AG09319 (cell line): Measurements from ENCODE around the gene SH3BGRL3.

ENCODE experiments used
- DNase-seq: peaks from one replicate; pipeline ENCODE4 v3.0.0-alpha.2; 2010; ENCODE audit warnings: low read depth; ENCODE audit errors: extremely low read depth
- TF ChIP-seq, protein P1 (sequence below): IDR thresholded peaks from 2 replicates; pipeline ENCODE4 v1.5.1; 2011; ENCODE audit warnings: low read depth, mild to moderate bottlenecking, inconsistent platforms, low read length, moderate library complexity

SH3BGRL3 gene

DNA sequence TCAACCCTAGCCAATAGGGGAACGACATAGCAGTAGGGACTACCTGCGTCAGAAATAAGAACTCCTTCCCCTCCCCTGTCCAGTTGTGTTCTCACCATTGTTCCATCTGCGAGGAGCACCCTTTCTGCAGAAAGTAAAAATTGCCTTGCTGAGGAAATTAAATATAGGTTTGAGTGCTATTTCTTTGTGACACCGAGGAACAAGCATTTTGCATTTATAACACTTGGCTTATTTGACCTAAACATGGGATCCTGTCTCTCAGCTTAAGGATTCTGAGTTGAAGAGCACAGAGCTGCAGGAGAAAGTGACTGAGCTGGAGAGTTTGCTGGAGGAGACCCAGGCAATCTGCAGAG lies 10.7 kb upstream of the SH3BGRL3 start:
- TF ChIP-seq, protein P1, sequence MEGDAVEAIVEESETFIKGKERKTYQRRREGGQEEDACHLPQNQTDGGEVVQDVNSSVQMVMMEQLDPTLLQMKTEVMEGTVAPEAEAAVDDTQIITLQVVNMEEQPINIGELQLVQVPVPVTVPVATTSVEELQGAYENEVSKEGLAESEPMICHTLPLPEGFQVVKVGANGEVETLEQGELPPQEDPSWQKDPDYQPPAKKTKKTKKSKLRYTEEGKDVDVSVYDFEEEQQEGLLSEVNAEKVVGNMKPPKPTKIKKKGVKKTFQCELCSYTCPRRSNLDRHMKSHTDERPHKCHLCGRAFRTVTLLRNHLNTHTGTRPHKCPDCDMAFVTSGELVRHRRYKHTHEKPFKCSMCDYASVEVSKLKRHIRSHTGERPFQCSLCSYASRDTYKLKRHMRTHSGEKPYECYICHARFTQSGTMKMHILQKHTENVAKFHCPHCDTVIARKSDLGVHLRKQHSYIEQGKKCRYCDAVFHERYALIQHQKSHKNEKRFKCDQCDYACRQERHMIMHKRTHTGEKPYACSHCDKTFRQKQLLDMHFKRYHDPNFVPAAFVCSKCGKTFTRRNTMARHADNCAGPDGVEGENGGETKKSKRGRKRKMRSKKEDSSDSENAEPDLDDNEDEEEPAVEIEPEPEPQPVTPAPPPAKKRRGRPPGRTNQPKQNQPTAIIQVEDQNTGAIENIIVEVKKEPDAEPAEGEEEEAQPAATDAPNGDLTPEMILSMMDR, result no peak
- DNase-seq, result no peak

DNA sequence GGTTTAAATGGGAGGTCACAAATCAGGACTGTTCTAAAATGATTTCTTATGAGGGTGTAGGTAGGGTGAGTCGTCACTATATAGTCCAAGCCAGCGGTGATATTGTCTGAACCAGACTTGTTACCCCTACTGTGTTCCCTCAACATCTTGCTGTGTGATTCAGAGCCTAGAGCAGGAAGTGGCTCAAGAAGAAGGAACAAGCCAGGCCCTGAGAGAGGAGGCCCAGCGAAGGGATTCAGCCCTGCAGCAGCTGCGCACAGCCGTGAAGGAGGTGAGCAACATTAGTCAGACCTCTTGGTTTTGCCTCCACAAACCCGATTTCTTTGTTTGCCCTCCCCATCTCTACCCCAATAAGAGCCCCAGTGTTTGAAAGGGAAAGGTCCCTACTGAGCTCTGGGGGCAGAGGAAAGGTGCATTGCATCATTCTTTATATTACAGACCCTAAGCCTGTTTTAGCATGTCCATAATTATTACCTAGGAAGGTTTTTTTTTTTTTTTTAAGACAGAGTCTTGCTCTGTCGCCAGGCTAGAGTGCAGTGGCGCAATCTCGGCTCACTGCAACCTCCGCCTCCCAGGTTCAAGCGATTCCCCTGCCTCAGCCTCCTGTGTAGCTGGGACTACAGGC lies 5.0 kb upstream of the SH3BGRL3 start:
- no peak for DNase-seq

DNA sequence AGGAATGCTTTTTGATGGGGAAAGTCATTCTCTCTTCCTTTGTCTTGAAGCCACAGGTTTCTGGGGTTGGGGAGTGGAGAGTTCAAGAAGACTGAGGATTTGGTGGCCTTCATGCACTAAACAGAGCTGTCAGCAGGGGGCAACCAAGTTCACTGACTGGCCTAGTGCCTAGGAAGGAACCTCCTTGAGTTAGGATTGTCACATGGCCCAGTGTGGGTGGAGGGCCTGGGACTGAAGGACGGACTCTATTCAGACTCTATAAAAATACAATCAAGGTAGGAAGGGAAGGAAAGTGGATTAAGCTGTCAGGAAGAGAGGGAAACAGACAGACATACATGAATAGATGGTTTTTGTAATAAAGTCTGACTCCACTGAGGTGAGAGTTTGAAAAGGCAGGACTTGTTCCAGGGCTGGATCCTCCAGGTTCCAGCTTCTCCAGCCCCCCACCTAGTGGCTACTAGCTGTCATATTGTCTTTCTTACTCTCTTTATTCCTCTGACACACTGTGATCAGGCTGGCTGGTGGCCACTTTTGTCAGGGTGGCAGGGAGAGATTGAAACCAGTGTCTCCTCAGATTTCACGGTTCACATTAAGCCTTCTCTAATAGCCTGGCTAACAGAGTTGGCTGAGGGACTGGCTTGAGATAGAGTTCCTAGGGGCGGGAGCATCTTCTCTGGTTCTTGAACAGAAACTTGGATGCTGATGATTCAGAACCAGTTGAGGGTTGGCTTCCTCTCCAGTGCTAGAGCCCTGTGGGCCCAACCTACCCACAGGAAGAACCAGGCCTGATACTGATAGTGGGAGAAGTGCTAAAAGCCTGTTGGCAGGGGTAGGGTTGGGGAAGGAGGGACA lies 4.1 kb upstream of the SH3BGRL3 start:
- DNase-seq, result peak; percentile 84
- TF ChIP-seq, protein P1, result peak; percentile 71

More for the DNA sequence above, 5.0 kb upstream of the SH3BGRL3 start:
- TF ChIP-seq, protein P1, result no peak

DNA sequence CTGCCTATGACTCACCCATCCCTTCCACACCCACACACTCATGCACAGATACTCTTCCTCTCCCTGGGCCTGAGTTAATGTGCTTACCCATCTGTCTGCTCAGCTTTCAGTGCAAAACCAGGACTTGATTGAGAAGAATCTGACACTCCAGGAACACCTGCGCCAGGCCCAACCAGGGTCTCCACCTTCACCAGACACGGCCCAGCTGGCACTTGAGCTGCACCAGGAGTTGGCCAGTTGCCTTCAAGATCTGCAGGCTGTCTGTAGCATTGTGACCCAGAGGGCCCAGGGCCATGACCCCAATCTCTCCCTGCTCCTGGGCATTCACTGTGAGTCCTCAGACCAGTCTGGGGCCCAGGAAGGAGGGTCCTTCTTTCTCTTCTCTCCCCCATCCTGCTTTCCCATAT lies 3.5 kb upstream of the SH3BGRL3 start:
- no peak for DNase-seq
- TF ChIP-seq, protein P1, result no peak

DNA sequence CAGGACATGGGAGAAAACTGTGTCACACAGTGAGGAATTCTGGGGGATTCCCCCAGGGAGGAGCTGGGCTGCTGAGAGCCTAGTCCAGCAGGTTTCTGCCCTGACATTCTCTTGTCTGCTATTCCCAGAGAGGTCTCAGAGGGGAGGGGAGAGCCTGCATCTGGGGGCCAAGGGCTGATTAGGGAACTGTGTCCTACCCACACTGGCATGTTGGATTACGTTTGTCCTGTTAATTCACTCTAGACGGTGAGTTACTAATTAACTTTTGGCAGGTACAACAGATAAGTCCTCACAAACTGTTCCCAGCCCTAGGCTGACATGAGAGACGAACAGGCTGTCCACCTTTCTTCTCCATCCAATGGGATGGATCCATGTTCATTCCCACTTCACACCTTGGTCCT lies 2.6 kb upstream of the SH3BGRL3 start:
- DNase-seq, result no peak
- TF ChIP-seq, protein P1, result no peak

DNA sequence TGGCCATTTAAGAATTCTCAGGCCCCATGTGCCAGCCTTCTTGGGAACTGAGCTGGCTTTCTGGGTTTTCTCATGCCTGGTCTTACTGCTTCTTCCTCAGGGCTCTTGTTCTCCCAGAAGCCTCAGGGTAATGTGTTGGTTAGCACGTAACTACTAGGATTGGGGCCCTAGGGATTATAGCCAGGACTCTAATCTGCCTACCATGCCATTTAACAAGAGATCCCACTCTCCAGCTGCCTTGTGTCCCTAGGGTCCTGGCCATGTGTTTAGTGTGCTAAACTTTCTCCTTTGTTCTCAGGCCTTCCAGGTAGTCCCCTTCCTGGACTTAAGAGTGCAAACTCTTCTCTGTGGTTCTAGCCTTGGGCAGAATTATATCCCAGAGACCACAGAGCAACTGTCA lies 2.2 kb upstream of the SH3BGRL3 start:
- TF ChIP-seq, protein P1, result no peak
- DNase-seq, result no peak

DNA sequence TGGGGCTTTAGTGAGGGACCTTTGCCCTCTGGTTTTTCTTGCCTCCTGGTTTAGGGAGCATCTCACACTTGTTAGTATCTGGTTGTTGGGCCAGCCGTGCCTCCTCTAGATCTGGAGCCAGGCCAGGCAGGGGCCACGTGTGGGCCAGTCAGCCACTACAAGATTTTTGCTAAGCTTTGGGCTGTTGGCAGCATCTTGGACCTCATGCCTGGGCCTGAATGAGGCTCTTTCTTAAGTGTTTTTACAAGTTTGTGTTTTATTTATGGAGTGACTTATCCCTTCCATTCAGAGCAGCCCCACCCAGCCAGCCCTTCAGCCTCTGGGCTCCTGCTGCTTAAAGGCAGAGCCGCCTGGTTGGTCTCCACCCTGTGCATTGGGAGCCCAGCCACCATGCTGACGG lies 1.6 kb upstream of the SH3BGRL3 start:
- DNase-seq, result no peak
- TF ChIP-seq, protein P1, result no peak
